ENCODE measurements around the gene PTPRA. TPM values are rescaled to one million over a fixed set of nuclear protein-coding genes. Genes with fewer than 3 reads are reported as not detected.

PTPRA gene
- polyA plus RNA-seq, 1 experiment: 87.4 TPM

GRCh38 chr20:2837221-2837960, 35.9 kb upstream of the PTPRA start:
- Histone ChIP-seq H3K9me3 (ENCODE audit: control insufficient read depth, insufficient read depth, low read length) (peaks cover 3% of the 10 kb centered on the region; the same call in 1 of the 2 replicates), H3K27me3 (ENCODE audit: control insufficient read depth, insufficient read depth, low read length) (no peaks in the 10 kb centered on the region), H3K4me3 (ENCODE audit: low read depth, low read length) (no peak overlapping the region), H3K27ac (ENCODE audit: low read depth, low read length) (no peak overlapping the region)
- DNase-seq (ENCODE audit: low read depth, low spot score): no peak
- ChIA-PET CTCF (no interaction called here), POLR2A (interaction anchor here (0.6 kb wide), 1 partner anchor 19 kb away, joined by 4 read pairs; no protein-coding TSS in a partner anchor)
- TF ChIP-seq CTCF (IDR thresholded peaks at IDR 0.05; ENCODE audit: low read depth, low read length): no peak

GRCh38 chr20:2838170-2838797, 35.0 kb upstream of the PTPRA start:
- Histone ChIP-seq H3K27me3 (ENCODE audit: control insufficient read depth, insufficient read depth, low read length) (no peaks in the 10 kb centered on the region), H3K9me3 (ENCODE audit: control insufficient read depth, insufficient read depth, low read length) (peaks cover 3% of the 10 kb centered on the region; the same call in 1 of the 2 replicates), H3K4me3 (ENCODE audit: low read depth, low read length) (no peak overlapping the region), H3K27ac (ENCODE audit: low read depth, low read length) (no peak overlapping the region)
- POLR2A ChIA-PET: interaction anchor here (0.6 kb wide), 1 partner anchor 20 kb away, joined by 4 read pairs; no protein-coding TSS in a partner anchor
- CTCF ChIA-PET: no interaction called here
- no peak for TF ChIP-seq CTCF (IDR thresholded peaks at IDR 0.05; ENCODE audit: low read depth, low read length)
- DNase-seq (ENCODE audit: low read depth, low spot score): no peak

GRCh38 chr20:2838847-2839671, 34.2 kb upstream of the PTPRA start:
- no peaks in the 10 kb centered on the region for H3K27me3 ChIP-seq (ENCODE audit: control insufficient read depth, insufficient read depth, low read length)
- peaks cover 3% of the 10 kb centered on the region; the same call in 1 of the 2 replicates for H3K9me3 ChIP-seq (ENCODE audit: control insufficient read depth, insufficient read depth, low read length)
- ChIA-PET CTCF (interaction anchor here (1.4 kb wide), 1 partner anchor 13 kb away, joined by 4 read pairs; no protein-coding TSS in a partner anchor), POLR2A (interaction anchor here (1.0 kb wide), 1 partner anchor 34 kb away, joined by 3 read pairs; the partner anchor contains the start of gene PTPRA)
- no peak overlapping the region for H3K4me3 ChIP-seq (ENCODE audit: low read depth, low read length)
- DNase-seq (ENCODE audit: low read depth, low spot score): no peak
- no peak for TF ChIP-seq CTCF (IDR thresholded peaks at IDR 0.05; ENCODE audit: low read depth, low read length)
- no peak overlapping the region for H3K27ac ChIP-seq (ENCODE audit: low read depth, low read length)

- Histone ChIP-seq H3K27me3 (ENCODE audit: control insufficient read depth, insufficient read depth, low read length) (no peaks in the 10 kb centered on the region), H3K4me3 (ENCODE audit: low read depth, low read length) (peak overlapping the region; percentile 91), H3K27ac (ENCODE audit: low read depth, low read length) (no peak overlapping the region), H3K9me3 (ENCODE audit: control insufficient read depth, insufficient read depth, low read length) (peaks cover 3% of the 10 kb centered on the region; the same call in 1 of the 2 replicates)
- ChIA-PET CTCF (interaction anchor here (1.3 to 1.4 kb wide), 2 partner anchors 12 to 85 kb away, joined by 3 to 4 read pairs; no protein-coding TSS in a partner anchor), POLR2A (interaction anchor here (1.0 to 1.2 kb wide), 2 partner anchors 22 to 33 kb away, joined by 3 read pairs; partner anchors contain the start of gene PTPRA)
- no peak for DNase-seq (ENCODE audit: low read depth, low spot score)
- TF ChIP-seq CTCF (IDR thresholded peaks at IDR 0.05; ENCODE audit: low read depth, low read length): no peak
Observed at GRCh38 chr20:2839732-2840137, 33.5 kb upstream of the PTPRA start.
